GM10847 (cell line): Measurements from ENCODE around the gene FGGY.

ENCODE experiments used
- POLR2A ChIP-seq: IDR thresholded peaks from 2 replicates; pipeline ENCODE4 v1.6.1; 2011; ENCODE audit not compliant: insufficient read length; ENCODE audit errors: extremely low read depth

FGGY gene

GRCh38 chr1:59592924-59593323 is 296.0 kb downstream of the FGGY start:
- TF ChIP-seq POLR2A: no peak

- TF ChIP-seq POLR2A: no peak
Observed at GRCh38 chr1:59593798-59594790, 297.2 kb downstream of the FGGY start.

- TF ChIP-seq POLR2A: no peak
Observed at GRCh38 chr1:59595774-59596173, 298.9 kb downstream of the FGGY start.

GRCh38 chr1:59596432-59596831 is 299.5 kb downstream of the FGGY start:
- no peak for TF ChIP-seq POLR2A

- TF ChIP-seq POLR2A: no peak
Observed at GRCh38 chr1:59596956-59597355, 300.1 kb downstream of the FGGY start.

GRCh38 chr1:59597420-59598119 is 300.7 kb downstream of the FGGY start:
- no peak for TF ChIP-seq POLR2A

GRCh38 chr1:59598120-59598440 is 301.2 kb downstream of the FGGY start:
- no peak for TF ChIP-seq POLR2A

GRCh38 chr1:59601041-59601441 is 304.1 kb downstream of the FGGY start:
- no peak for TF ChIP-seq POLR2A

- no peak for TF ChIP-seq POLR2A
Observed at GRCh38 chr1:59601811-59602210, 304.9 kb downstream of the FGGY start.

GRCh38 chr1:59604191-59604590 is 307.3 kb downstream of the FGGY start:
- TF ChIP-seq POLR2A: no peak

GRCh38 chr1:59605184-59605583 is 308.3 kb downstream of the FGGY start:
- no peak for TF ChIP-seq POLR2A

- no peak for TF ChIP-seq POLR2A
Observed at GRCh38 chr1:59605761-59606160, 308.9 kb downstream of the FGGY start.

GRCh38 chr1:59609245-59609644 is 312.4 kb downstream of the FGGY start:
- no peak for TF ChIP-seq POLR2A

GRCh38 chr1:59617434-59617833 is 320.5 kb downstream of the FGGY start:
- no peak for TF ChIP-seq POLR2A

GRCh38 chr1:59619557-59619956 is 322.7 kb downstream of the FGGY start:
- TF ChIP-seq POLR2A: no peak

- no peak for TF ChIP-seq POLR2A
Observed at GRCh38 chr1:59625384-59625783, 328.5 kb downstream of the FGGY start.
